GM18909 (cell line): Measurements from ENCODE around the gene GCK.

ENCODE experiments used
- ATAC-seq: cut with Tn5 transposase; IDR thresholded peaks from one replicate; pipeline ENCODE4 v1.9.1; 2021; ENCODE audit warnings: mild to moderate bottlenecking; ENCODE audit not compliant: unreplicated experiment, poor library complexity

GCK gene

GRCh38 chr7:44145969-44146911 lies 43.0 kb downstream of the GCK start:
- no peak for ATAC-seq

GRCh38 chr7:44145479-44145968 lies 43.7 kb downstream of the GCK start:
- no peak for ATAC-seq

- ATAC-seq: no peak
These were observed 44.2 kb downstream of the GCK start for GRCh38 chr7:44144968-44145478.

- ATAC-seq: no peak
These were observed 44.7 kb downstream of the GCK start for GRCh38 chr7:44144426-44144967.

- ATAC-seq: no peak
These were observed 45.5 kb downstream of the GCK start for GRCh38 chr7:44143646-44144250.

- ATAC-seq: no peak
These were observed 47.2 kb downstream of the GCK start for GRCh38 chr7:44142028-44142427.

- no peak for ATAC-seq
These were observed 47.9 kb downstream of the GCK start, which contains the start of gene MYL7 for GRCh38 chr7:44141221-44141850. TSS of gene MYL7 (minus strand) at chr7:44141332. CDS start at chr7:44141305, 27 bp downstream.

- no peak for ATAC-seq
These were observed 48.9 kb downstream of the GCK start for GRCh38 chr7:44140341-44140740.

GRCh38 chr7:44139311-44140010 lies 49.8 kb downstream of the GCK start:
- no peak for ATAC-seq

- ATAC-seq: no peak
These were observed 50.5 kb downstream of the GCK start for GRCh38 chr7:44138698-44139097.

- no peak for ATAC-seq
These were observed 52.5 kb downstream of the GCK start for GRCh38 chr7:44136731-44137130.

GRCh38 chr7:44134943-44135628 lies 54.2 kb downstream of the GCK start:
- ATAC-seq: no peak

- ATAC-seq: no peak
These were observed 55.9 kb downstream of the GCK start for GRCh38 chr7:44133295-44133694.

GRCh38 chr7:44132039-44132438 lies 57.2 kb downstream of the GCK start:
- ATAC-seq: no peak

GRCh38 chr7:44131173-44132029 lies 57.8 kb downstream of the GCK start:
- ATAC-seq: no peak

- no peak for ATAC-seq
These were observed 60.3 kb downstream of the GCK start for GRCh38 chr7:44128721-44129582.

- no peak for ATAC-seq
These were observed 62.1 kb downstream of the GCK start for GRCh38 chr7:44127161-44127560.
